NOMO-1 (cell line): ENCODE data around the gene RNF213.

ENCODE experiments used
- DNase-seq, 2 experiments: peaks; one replicate each; lab custom pipeline; 2025; ENCODE audit not compliant: unreplicated experiment in 2 of 2; lab: John Stamatoyannopoulos, UW

Gene RNF213

GRCh38 chr17:80346498-80347275 lies 86.0 kb downstream of the RNF213 start:
- DNase-seq: no peak

- DNase-seq: no peak
Measured at GRCh38 chr17:80347536-80347935, 86.9 kb downstream of the RNF213 start.

- no peak for DNase-seq
Measured at GRCh38 chr17:80347948-80348351, 87.3 kb downstream of the RNF213 start.

GRCh38 chr17:80348551-80349150 lies 88.0 kb downstream of the RNF213 start:
- DNase-seq: no peak

GRCh38 chr17:80349151-80349651 lies 88.5 kb downstream of the RNF213 start:
- DNase-seq: no peak

- no peak for DNase-seq
Measured at GRCh38 chr17:80349751-80350150, 89.1 kb downstream of the RNF213 start.

- DNase-seq: no peak
Measured at GRCh38 chr17:80352216-80352895, 91.7 kb downstream of the RNF213 start.

- no peak for DNase-seq
Measured at GRCh38 chr17:80352991-80353665, 92.5 kb downstream of the RNF213 start.

GRCh38 chr17:80353718-80354275 lies 93.1 kb downstream of the RNF213 start:
- no peak for DNase-seq

GRCh38 chr17:80354336-80354735 lies 93.7 kb downstream of the RNF213 start:
- no peak for DNase-seq

GRCh38 chr17:80356231-80356856 lies 95.7 kb downstream of the RNF213 start:
- no peak for DNase-seq

- DNase-seq: no peak
Measured at GRCh38 chr17:80358131-80358530, 97.5 kb downstream of the RNF213 start.

GRCh38 chr17:80358861-80359260 lies 98.2 kb downstream of the RNF213 start:
- DNase-seq: no peak

GRCh38 chr17:80359422-80360110 lies 98.9 kb downstream of the RNF213 start:
- no peak for DNase-seq

GRCh38 chr17:80360396-80360795 lies 99.7 kb downstream of the RNF213 start:
- no peak for DNase-seq

GRCh38 chr17:80361495-80362220 lies 101.0 kb downstream of the RNF213 start:
- no peak for DNase-seq

- DNase-seq: no peak
Measured at GRCh38 chr17:80362428-80363119, 101.9 kb downstream of the RNF213 start.

- DNase-seq: no peak
Measured at GRCh38 chr17:80363120-80363515, 102.5 kb downstream of the RNF213 start.
